H1 (cell line): ENCODE results near the gene BRD1. TPM values are rescaled to one million over a fixed set of nuclear protein-coding genes. Genes with fewer than 3 reads are reported as not detected.

Source experiments
- CTCF ChIA-PET: fragments of 300-600 bp; sonication (Branson Sonifier 250); formaldehyde crosslinking; loops from one replicate; lab custom pipeline; 2021; ENCODE audit not compliant: partially characterized antibody; lab: Charles Lee
- POLR2A ChIA-PET: fragments of 300-600 bp; sonication (Branson Sonifier 250); formaldehyde crosslinking; loops from one replicate; lab custom pipeline; 2021; ENCODE audit warnings: inconsistent platforms; ENCODE audit not compliant: partially characterized antibody; lab: Charles Lee
- DNase-seq, 2 experiments: peaks; one replicate each; pipeline versions ENCODE4 v3.0.0 to v3.0.0-alpha.2; 2010 to 2022; ENCODE audit warnings: low spot score in 2 of 2, low read depth in 1 of 2, mixed read lengths in 1 of 2
- FAIRE-seq: peaks from 2 replicates; lab custom pipeline; 2011; peaks lifted over from hg19 to GRCh38; lab: Jason Lieb, UNC
- H2AFZ ChIP-seq: 2 replicates; pipeline ENCODE4 v1.8.1; 2012; ENCODE audit warnings: low read length, inconsistent platforms
- H2AK5ac ChIP-seq: 2 replicates; pipeline ENCODE4 v1.6.1; 2013; ENCODE audit warnings: low read depth, low read length
- H2BK120ac ChIP-seq: replicated peaks from 2 replicates; pipeline ENCODE3; 2013; ENCODE audit warnings: low read depth, low read length, inconsistent platforms
- H2BK12ac ChIP-seq: 2 replicates; pipeline ENCODE4 v1.6.1; 2013; ENCODE audit warnings: low read depth, low read length
- H2BK15ac ChIP-seq: 2 replicates; pipeline ENCODE4 v1.6.1; 2013; ENCODE audit warnings: low read length
- H2BK20ac ChIP-seq: 2 replicates; pipeline ENCODE4 v1.6.1; 2013; ENCODE audit warnings: low read length
- H2BK5ac ChIP-seq: 2 replicates; pipeline ENCODE4 v1.6.1; 2013; ENCODE audit warnings: low read depth, low read length
- H3K14ac ChIP-seq: 2 replicates; pipeline ENCODE4 v1.6.1; 2013; ENCODE audit warnings: inconsistent platforms; ENCODE audit not compliant: insufficient read length
- H3K18ac ChIP-seq: 2 replicates; pipeline ENCODE4 v1.6.1; 2013; ENCODE audit warnings: low read length; ENCODE audit errors: extremely low read depth
- H3K23ac ChIP-seq: 2 replicates; pipeline ENCODE4 v1.6.1; 2013; ENCODE audit warnings: inconsistent platforms; ENCODE audit not compliant: insufficient read length
- H3K23me2 ChIP-seq: 2 replicates; pipeline ENCODE4 v1.6.1; 2013; ENCODE audit warnings: low read depth, low read length
- H3K27ac ChIP-seq: 2 replicates; pipeline ENCODE4 v1.6.1; 2011; ENCODE audit warnings: low read depth, low read length, inconsistent platforms
- H3K27me3 ChIP-seq, 4 experiments: replicated peaks in 1 of 4; 1 replicate in 1 of 4; 2 replicates in 3 of 4; pipeline versions ENCODE4 v1.6.1 to v1.8.1; 2011 to 2013; ENCODE audit warnings: low read length in 3 of 4, mild to moderate bottlenecking in 3 of 4, inconsistent platforms in 2 of 4, mixed read lengths in 2 of 4, moderate library complexity in 1 of 4; ENCODE audit not compliant: control insufficient read depth in 3 of 4, insufficient read depth in 3 of 4; ENCODE audit errors: extremely low read depth in 1 of 4
- H3K36me3 ChIP-seq, 4 experiments: 2 replicates each; pipeline versions ENCODE4 v1.6.1 to v1.8.1; 2011 to 2013; ENCODE audit warnings: mild to moderate bottlenecking in 4 of 4, low read length in 3 of 4, moderate library complexity in 2 of 4, control low read depth in 1 of 4, inconsistent platforms in 1 of 4; ENCODE audit not compliant: insufficient read depth in 4 of 4, control insufficient read depth in 2 of 4
- H3K4ac ChIP-seq: replicated peaks from 2 replicates; pipeline ENCODE3; 2013; ENCODE audit warnings: low read length, low read depth, mixed read lengths, inconsistent platforms; ENCODE audit not compliant: insufficient read length
- H3K4me1 ChIP-seq, 4 experiments: replicated peaks in 1 of 4; 1 replicate in 1 of 4; 2 replicates in 3 of 4; pipeline versions ENCODE4 v1.6.1 to v1.8.1; 2011 to 2013; ENCODE audit warnings: low read length in 3 of 4, inconsistent platforms in 2 of 4, mixed read lengths in 1 of 4; ENCODE audit not compliant: insufficient read depth in 4 of 4, control insufficient read depth in 3 of 4
- H3K4me2 ChIP-seq, 2 experiments: 2 replicates each; pipeline versions ENCODE4 v1.6.1 to v1.8.1; 2011 to 2013; ENCODE audit warnings: low read depth in 2 of 2, low read length in 2 of 2, control low read depth in 1 of 2, inconsistent platforms in 1 of 2, mild to moderate bottlenecking in 1 of 2; ENCODE audit not compliant: insufficient read depth in 1 of 2
- H3K4me3 ChIP-seq, 4 experiments: fragments of 200-600, 300-600 bp in 1 of 4; sonication (generic), shearing (Covaris generic), sonication (Bioruptor Twin) in 1 of 4; 2 replicates each; pipeline versions ENCODE4 v1.5.1 to v1.8.1; 2011 to 2016; ENCODE audit warnings: low read length in 4 of 4, low read depth in 3 of 4, control low read depth in 2 of 4, inconsistent platforms in 2 of 4, mild to moderate bottlenecking in 2 of 4, mixed read lengths in 1 of 4, moderate library complexity in 1 of 4; ENCODE audit not compliant: insufficient read depth in 2 of 4; ENCODE audit errors: extremely low read depth in 1 of 4
- H3K56ac ChIP-seq: replicated peaks from 2 replicates; pipeline ENCODE3; 2013; ENCODE audit warnings: low read depth, mild to moderate bottlenecking, mixed read lengths, low read length, inconsistent platforms; ENCODE audit not compliant: insufficient read length
- H3K79me1 ChIP-seq: 2 replicates; pipeline ENCODE4 v1.6.1; 2013; ENCODE audit warnings: low read depth, low read length, control low read depth
- H3K79me2 ChIP-seq, 2 experiments: 2 replicates each; pipeline versions ENCODE4 v1.6.1 to v1.8.1; 2012 to 2013; ENCODE audit warnings: low read length in 2 of 2, mild to moderate bottlenecking in 2 of 2, inconsistent platforms in 1 of 2; ENCODE audit not compliant: insufficient read depth in 2 of 2, control insufficient read depth in 1 of 2
- H3K9ac ChIP-seq, 4 experiments: replicated peaks in 1 of 4; 1 replicate in 1 of 4; 2 replicates in 3 of 4; pipeline versions ENCODE4 v1.6.1 to v1.8.1; 2011 to 2013; ENCODE audit warnings: low read depth in 3 of 4, low read length in 3 of 4, control low read depth in 2 of 4, mild to moderate bottlenecking in 2 of 4, moderate library complexity in 2 of 4, inconsistent platforms in 1 of 4; ENCODE audit errors: extremely low read depth in 1 of 4
- H3K9me3 ChIP-seq, 2 experiments: 2 replicates each; pipeline versions ENCODE4 v1.6.1 to v1.8.1; 2012 to 2013; ENCODE audit warnings: mild to moderate bottlenecking in 2 of 2, moderate library complexity in 2 of 2, control low read depth in 1 of 2, inconsistent platforms in 1 of 2, low read depth in 1 of 2, low read length in 1 of 2, mixed read lengths in 1 of 2; ENCODE audit not compliant: insufficient read depth in 2 of 2
- H4K20me1 ChIP-seq, 2 experiments: replicated peaks in 1 of 2; 2 replicates each; pipeline versions ENCODE3 to v1.8.1; 2011 to 2013; ENCODE audit warnings: inconsistent platforms in 2 of 2, low read length in 2 of 2, mild to moderate bottlenecking in 1 of 2; ENCODE audit not compliant: insufficient read depth in 2 of 2, control insufficient read depth in 1 of 2
- H4K5ac ChIP-seq: 2 replicates; pipeline ENCODE4 v1.6.1; 2013; ENCODE audit warnings: low read length, low read depth, mixed read lengths, inconsistent platforms; ENCODE audit not compliant: insufficient read length
- H4K8ac ChIP-seq: 2 replicates; pipeline ENCODE4 v1.8.0; 2013; ENCODE audit warnings: mild to moderate bottlenecking, moderate library complexity, low read length, inconsistent platforms; ENCODE audit not compliant: insufficient read depth; ENCODE audit errors: extremely low read depth
- H4K91ac ChIP-seq: replicated peaks from 2 replicates; pipeline ENCODE3; 2013; ENCODE audit warnings: low read length, mixed read lengths, inconsistent platforms; ENCODE audit not compliant: insufficient read length
- ATF3 ChIP-seq: IDR thresholded peaks from 2 replicates; pipeline ENCODE4 v1.6.1; 2011; ENCODE audit warnings: low read depth, mild to moderate bottlenecking, low read length; ENCODE audit not compliant: insufficient read depth
- CBX5 ChIP-seq: fragments of 300-800, 300-1000 bp; sonication (generic); IDR thresholded peaks from 2 replicates; pipeline ENCODE4 v1.7.1; 2016; ENCODE audit warnings: antibody characterized with exemption, low read length, low read depth
- CEBPB ChIP-seq: IDR thresholded peaks from 2 replicates; pipeline ENCODE4 v1.6.1; 2012; ENCODE audit warnings: low read depth, low read length
- CREB1 ChIP-seq: IDR thresholded peaks from 2 replicates; pipeline ENCODE4 v1.6.1; 2012; ENCODE audit warnings: inconsistent platforms
- EP300 ChIP-seq, 2 experiments: IDR thresholded peaks; 1 replicate in 1 of 2; 2 replicates in 1 of 2; pipeline ENCODE4 v1.6.1; 2011 to 2012; ENCODE audit warnings: low read depth in 2 of 2, low read length in 2 of 2, mild to moderate bottlenecking in 2 of 2, borderline replicate concordance in 1 of 2, inconsistent platforms in 1 of 2, moderate library complexity in 1 of 2
- MAX ChIP-seq: IDR thresholded peaks from 2 replicates; pipeline ENCODE4 v1.6.1; 2012; ENCODE audit warnings: inconsistent platforms
- POLR2AphosphoS5 ChIP-seq: IDR thresholded peaks from 2 replicates; pipeline ENCODE4 v1.6.1; 2011; ENCODE audit warnings: low read depth, low read length
- RBBP5 ChIP-seq: IDR thresholded peaks from 2 replicates; pipeline ENCODE4 v1.7.1; 2012; ENCODE audit warnings: low read depth, mild to moderate bottlenecking, inconsistent platforms, low read length, moderate library complexity, borderline replicate concordance
- SIRT6 ChIP-seq: IDR thresholded peaks from one replicate; pipeline ENCODE4 v1.7.1; 2012; ENCODE audit warnings: low read length, inconsistent platforms
- TAF1 ChIP-seq: IDR thresholded peaks from 2 replicates; pipeline ENCODE4 v1.6.1; 2011; ENCODE audit warnings: mild to moderate bottlenecking, low read depth, low read length
- TCF12 ChIP-seq: IDR thresholded peaks from 2 replicates; pipeline ENCODE4 v1.6.1; 2011; ENCODE audit warnings: low read depth, mild to moderate bottlenecking, low read length
- USF2 ChIP-seq: IDR thresholded peaks from 2 replicates; pipeline ENCODE4 v1.6.1; 2011; ENCODE audit warnings: low read length, improper control_type of control experiment
- ZNF274 ChIP-seq: IDR thresholded peaks from 2 replicates; pipeline ENCODE4 v1.7.0; 2012; ENCODE audit warnings: low read length, borderline replicate concordance; ENCODE audit errors: extremely low read depth
- WGBS, 2 experiments: shearing (Covaris generic) in 1 of 2; methylation state at CpG; one replicate each; pipeline versions ENCODE4 v1.1.6 to v1.1.7; 2013 to 2015; ENCODE audit warnings: low lambda C conversion rate in 2 of 2, mixed read lengths in 2 of 2, inconsistent platforms in 1 of 2, low coverage in 1 of 2, missing lambda C conversion rate in 1 of 2; ENCODE audit not compliant: insufficient replicate concordance in 2 of 2, insufficient coverage in 1 of 2, insufficient read length in 1 of 2; ENCODE audit errors: extremely low coverage in 1 of 2, missing lambda C conversion rate in 1 of 2; 5-methylcytosine and 5-hydroxymethylcytosine counted together
- polyA plus RNA-seq, 7 experiments: library from polyadenylated mRNA; depleted of rRNA in 3 of 7; stranded (reverse) in 5 of 7; unstranded in 2 of 7; fragments of >200 nt in 5 of 7; fragments of 200-250 nt in 2 of 7; gene quantifications; 1 replicate in 5 of 7; 2 replicates in 1 of 7; 4 replicates in 1 of 7; pipeline versions ENCODE4 v1.2.1 to v1.2.3, GENCODE V29; 2011 to 2013; ENCODE audit warnings: missing spikeins in 2 of 7, mixed read lengths in 2 of 7
- total RNA-seq: library from RNA; stranded (reverse); fragmentation: NEBNext Ultra II Directional; extraction: Animal tissue kit (Norgen Biotek cat#: 25700); gene quantifications from 2 replicates; pipeline ENCODE4 v1.2.1, GENCODE V29; 2021

The BRD1 gene
- total and polyA plus RNA-seq, 2 of the 8 experiments (the other 6 are each of a cell fraction or from before 2014, with no cell fraction given) = 6.8 to 34.0 TPM

GRCh38 chr22:49760280-49760629 lies 67.4 kb downstream of the BRD1 start:
- H3K36me3 ChIP-seq = no peaks in the 10 kb centered on the region
- H3K27me3 ChIP-seq = no peaks in the 10 kb centered on the region
- H3K14ac ChIP-seq = no peak overlapping the region
- CTCF ChIA-PET = interaction anchor here (1.3 kb wide), 1 partner anchor 170 kb away, joined by 4 read pairs; no protein-coding TSS in a partner anchor
- H3K79me2 ChIP-seq = no peaks in the 10 kb centered on the region
- H4K5ac ChIP-seq = no peak overlapping the region
- H2BK5ac ChIP-seq = peak overlapping the region; percentile 99
- H3K27ac ChIP-seq = no peak overlapping the region
- H4K20me1 ChIP-seq = no peaks in the 10 kb centered on the region
- peak overlapping the region; percentile 38; the same call in 1 of the 2 replicates for H3K18ac ChIP-seq
- H3K4ac ChIP-seq = peak overlapping the region; percentile 90
- H3K4me1 ChIP-seq = no peaks in the 10 kb centered on the region
- H3K4me2 ChIP-seq = no peak overlapping the region
- no peak overlapping the region for H2BK15ac ChIP-seq
- H2BK20ac ChIP-seq = peak overlapping the region; percentile 66; the same call in 1 of the 2 replicates
- WGBS, 2 experiments = 84% methylated on average over 5 of the region's 5 CpGs; no CpG with 5 or more reads in 1 of the 2 experiments
- H4K8ac ChIP-seq = peak overlapping the region; percentile 87
- H2AFZ ChIP-seq = peak overlapping the region; percentile 71
- no peak overlapping the region for H3K9ac ChIP-seq
- DNase-seq (no peak), FAIRE-seq (no peak)
- no peak for TF ChIP-seq EP300 (IDR thresholded peaks at IDR 0.05; ENCODE audit: borderline replicate concordance in 1 of 2, low read depth in 2 of 2, low read length in 2 of 2)
- no peak for TF ChIP-seq TAF1
- TF ChIP-seq POLR2AphosphoS5 = no peak
- TF ChIP-seq TCF12 = no peak
- TF ChIP-seq CEBPB = no peak
- no peak for TF ChIP-seq MAX
- no peak for TF ChIP-seq CBX5
- no peak for TF ChIP-seq CREB1
- TF ChIP-seq SIRT6 = no peak
- TF ChIP-seq USF2 = no peak
- TF ChIP-seq ZNF274 = no peak
- TF ChIP-seq RBBP5 = no peak
- TF ChIP-seq ATF3 = no peak
- no peak overlapping the region for H3K56ac ChIP-seq
- POLR2A ChIA-PET = interaction anchor here (0.5 to 1.2 kb wide), 2 partner anchors 11 to 69 kb away, joined by 3 read pairs; no protein-coding TSS in a partner anchor
- H2BK120ac ChIP-seq = peak overlapping the region; percentile 89
- no peak overlapping the region for H3K4me3 ChIP-seq
- no peaks in the 10 kb centered on the region for H3K79me1 ChIP-seq
- H2BK12ac ChIP-seq = peak overlapping the region; percentile 77; the same call in 1 of the 2 replicates
- no peaks in the 10 kb centered on the region; a peak in 1 of 4 replicates for H3K9me3 ChIP-seq
- no peak overlapping the region for H2AK5ac ChIP-seq
- H4K91ac ChIP-seq = peak overlapping the region; percentile 96
- H3K23ac ChIP-seq = no peak overlapping the region
- no peaks in the 10 kb centered on the region for H3K23me2 ChIP-seq
